H9 (cell line): Measurements from ENCODE around the gene HPF1. TPM values are rescaled to one million over a fixed set of nuclear protein-coding genes. Genes with fewer than 3 reads are reported as not detected.

ENCODE experiments used
- DNase-seq: peaks from one replicate; pipeline ENCODE4 v3.0.0-alpha.2; 2017
- H2AFZ ChIP-seq: one replicate; pipeline ENCODE4 v1.6.1; 2013; ENCODE audit warnings: mild to moderate bottlenecking, low read length, control low read depth, moderate library complexity
- H2AK5ac ChIP-seq: 2 replicates; pipeline ENCODE4 v1.6.1; 2013; ENCODE audit warnings: low read length, control low read depth, mixed read lengths; ENCODE audit not compliant: insufficient read length
- H2BK120ac ChIP-seq: one replicate; pipeline ENCODE4 v1.6.1; 2013; ENCODE audit warnings: low read depth, mild to moderate bottlenecking, low read length, control low read depth, inconsistent platforms; ENCODE audit not compliant: poor library complexity, severe bottlenecking
- H2BK12ac ChIP-seq: 2 replicates; pipeline ENCODE4 v1.6.1; 2013; ENCODE audit warnings: low read length, control low read depth, mixed read lengths, low read depth; ENCODE audit not compliant: insufficient read length
- H2BK15ac ChIP-seq: 2 replicates; pipeline ENCODE4 v1.6.1; 2013; ENCODE audit warnings: low read depth, low read length, control low read depth
- H2BK20ac ChIP-seq: one replicate; pipeline ENCODE4 v1.6.1; 2013; ENCODE audit warnings: low read depth, mild to moderate bottlenecking, low read length, control low read depth, inconsistent platforms; ENCODE audit not compliant: poor library complexity, severe bottlenecking
- H2BK5ac ChIP-seq: 2 replicates; pipeline ENCODE4 v1.6.1; 2013; ENCODE audit warnings: low read length, control low read depth, mixed read lengths; ENCODE audit not compliant: insufficient read length
- H3K14ac ChIP-seq: 2 replicates; pipeline ENCODE4 v1.6.1; 2013; ENCODE audit warnings: low read length, control low read depth; ENCODE audit not compliant: insufficient read depth
- H3K18ac ChIP-seq: 2 replicates; pipeline ENCODE4 v1.6.1; 2013; ENCODE audit warnings: low read depth, mild to moderate bottlenecking, mixed read lengths, low read length, control low read depth; ENCODE audit not compliant: insufficient read length
- H3K23ac ChIP-seq: 2 replicates; pipeline ENCODE4 v1.6.1; 2013; ENCODE audit warnings: low read length, control low read depth, mixed read lengths, low read depth; ENCODE audit not compliant: insufficient read length
- H3K23me2 ChIP-seq: 2 replicates; pipeline ENCODE4 v1.6.1; 2013; ENCODE audit warnings: low read depth, mild to moderate bottlenecking, mixed read lengths, low read length, control low read depth; ENCODE audit not compliant: insufficient read length, poor library complexity, severe bottlenecking
- H3K27ac ChIP-seq: 2 replicates; pipeline ENCODE4 v1.5.1; 2013; ENCODE audit warnings: low read length, control low read depth, mixed read lengths, low read depth; ENCODE audit not compliant: insufficient read length
- H3K27me3 ChIP-seq: 2 replicates; pipeline ENCODE4 v1.6.1; 2013; ENCODE audit warnings: low read length, control low read depth, inconsistent platforms; ENCODE audit not compliant: insufficient read depth
- H3K4ac ChIP-seq: 2 replicates; pipeline ENCODE4 v1.6.1; 2013; ENCODE audit warnings: low read depth, mild to moderate bottlenecking, control low read depth, inconsistent platforms, low read length, moderate library complexity
- H3K4me1 ChIP-seq: 2 replicates; pipeline ENCODE4 v1.6.1; 2013; ENCODE audit warnings: low read length, control low read depth, inconsistent platforms; ENCODE audit not compliant: insufficient read depth
- H3K4me2 ChIP-seq: 2 replicates; pipeline ENCODE4 v1.6.1; 2013; ENCODE audit warnings: low read length, control low read depth, mixed read lengths; ENCODE audit not compliant: insufficient read length, insufficient read depth
- H3K56ac ChIP-seq: 2 replicates; pipeline ENCODE4 v1.6.1; 2013; ENCODE audit warnings: low read depth, mild to moderate bottlenecking, mixed read lengths, low read length, control low read depth; ENCODE audit not compliant: insufficient read length
- H3K79me1 ChIP-seq: 2 replicates; pipeline ENCODE4 v1.6.1; 2013; ENCODE audit warnings: low read depth, mild to moderate bottlenecking, moderate library complexity, low read length, control low read depth, inconsistent platforms; ENCODE audit not compliant: insufficient read depth, poor library complexity, severe bottlenecking
- H3K79me2 ChIP-seq: 2 replicates; pipeline ENCODE4 v1.6.1; 2013; ENCODE audit warnings: low read length, control low read depth, inconsistent platforms; ENCODE audit not compliant: insufficient read depth
- H3K9ac ChIP-seq: 2 replicates; pipeline ENCODE4 v1.6.1; 2013; ENCODE audit warnings: low read length, control low read depth, mixed read lengths; ENCODE audit not compliant: insufficient read length; ENCODE audit errors: extremely low read depth
- H3K9me3 ChIP-seq: one replicate; pipeline ENCODE4 v1.6.1; 2013; ENCODE audit warnings: low read depth, low read length, inconsistent platforms; ENCODE audit not compliant: control insufficient read depth
- H3T11ph ChIP-seq: one replicate; pipeline ENCODE4 v1.6.1; 2013; ENCODE audit warnings: mild to moderate bottlenecking, low read length, control low read depth, inconsistent platforms
- H4K20me1 ChIP-seq: one replicate; pipeline ENCODE4 v1.6.1; 2013; ENCODE audit not compliant: control insufficient read depth, insufficient read length, insufficient read depth
- H4K5ac ChIP-seq: 2 replicates; pipeline ENCODE4 v1.6.1; 2013; ENCODE audit warnings: low read depth, mild to moderate bottlenecking, mixed read lengths, low read length, control low read depth; ENCODE audit not compliant: insufficient read length
- H4K8ac ChIP-seq: replicated peaks from 2 replicates; pipeline ENCODE4 v1.6.1; 2013; ENCODE audit warnings: low read length, control low read depth, mixed read lengths, low read depth; ENCODE audit not compliant: insufficient read length
- H4K91ac ChIP-seq: 2 replicates; pipeline ENCODE4 v1.6.1; 2013; ENCODE audit warnings: low read depth, mild to moderate bottlenecking, moderate library complexity, mixed read lengths, low read length, control low read depth; ENCODE audit not compliant: insufficient read length
- H3K27ac Mint-ChIP-seq, 3 experiments: 2 replicates in 2 of 3; 3 replicates in 1 of 3; pipeline ENCODE4 v1.8.0; 2020 to 2021; ENCODE audit warnings: mixed read lengths in 3 of 3, mild to moderate bottlenecking in 1 of 3, moderate library complexity in 1 of 3
- H3K27me3 Mint-ChIP-seq: 2 replicates; pipeline ENCODE4 v1.8.0; 2021; ENCODE audit warnings: low read depth, mild to moderate bottlenecking, moderate library complexity, mixed read lengths
- H3K36me3 Mint-ChIP-seq, 3 experiments: 2 replicates in 2 of 3; 3 replicates in 1 of 3; pipeline ENCODE4 v1.8.0; 2020 to 2021; ENCODE audit warnings: low read depth in 3 of 3, mixed read lengths in 3 of 3; ENCODE audit not compliant: insufficient read depth in 1 of 3
- H3K4me1 Mint-ChIP-seq, 2 experiments: 2 replicates each; pipeline ENCODE4 v1.8.0; 2020; ENCODE audit warnings: mixed read lengths in 2 of 2
- H3K4me3 Mint-ChIP-seq, 2 experiments: 2 replicates in 1 of 2; 3 replicates in 1 of 2; pipeline ENCODE4 v1.8.0; 2020 to 2021; ENCODE audit warnings: mild to moderate bottlenecking in 2 of 2, mixed read lengths in 2 of 2, moderate library complexity in 1 of 2
- H3K9me3 Mint-ChIP-seq, 2 experiments: 2 replicates in 1 of 2; 3 replicates in 1 of 2; pipeline ENCODE4 v1.8.0; 2020; ENCODE audit warnings: mild to moderate bottlenecking in 2 of 2, mixed read lengths in 2 of 2, moderate library complexity in 1 of 2
- CTCF ChIP-seq: fragments of 200-600 bp; sonication (generic); conservative IDR thresholded peaks from 3 replicates; pipeline ENCODE4 v1.8.0; 2021; ENCODE audit warnings: antibody characterized with exemption, mild to moderate bottlenecking
- WGBS: extraction: QIAGEN DNeasy Blood & Tissue Kit; methylation state at CpG from one replicate; pipeline ENCODE4 v1.1.7; 2013; ENCODE audit warnings: missing lambda C conversion rate, low lambda C conversion rate, mixed read lengths; ENCODE audit not compliant: insufficient read length; ENCODE audit errors: extremely low coverage; 5-methylcytosine and 5-hydroxymethylcytosine counted together
- total RNA-seq: library from RNA; stranded (reverse); gene quantifications from 2 replicates; pipeline ENCODE4 v1.2.1, GENCODE V29; 2021

The HPF1 gene
- total RNA-seq, 1 experiment from 2014 or later, result 32.1 TPM

- no peaks in the 10 kb centered on the region for H3K27me3 Mint-ChIP-seq
- WGBS, result no CpG with 5 or more reads among the region's 4 CpGs
These were observed 41.5 kb upstream of the HPF1 start for GRCh38 chr4:169799260-169799659.

More at GRCh38 chr4:169799260-169799659, 41.5 kb upstream of the HPF1 start:
- no peak overlapping the region for H3K14ac ChIP-seq
- H3K23ac ChIP-seq, result no peak overlapping the region
- no peak for TF ChIP-seq CTCF
- no peaks in the 10 kb centered on the region for H3K9me3 ChIP-seq
- no peak overlapping the region for H3K18ac ChIP-seq
- H4K91ac ChIP-seq, result no peak overlapping the region
- no peaks in the 10 kb centered on the region for H3K27me3 ChIP-seq
- H4K5ac ChIP-seq, result no peak overlapping the region
- no peak for DNase-seq
- no peak overlapping the region for H3K4me2 ChIP-seq
- H2BK120ac ChIP-seq, result no peak overlapping the region
- Mint-ChIP-seq H3K9me3 (peaks cover 0 to 1% of the 10 kb centered on the region in 2 experiments; a peak in 1 of 5 replicates), H3K4me1 (peaks cover 3% of the 10 kb centered on the region in 2 experiments; a peak in 1 of 4 replicates), H3K36me3 (no peaks in the 10 kb centered on the region), H3K4me3 (no peak overlapping the region), H3K27ac (no peak overlapping the region)
- no peak overlapping the region for H4K8ac ChIP-seq
- no peaks in the 10 kb centered on the region for H3K79me2 ChIP-seq
- no peak overlapping the region for H3K56ac ChIP-seq
- H2BK12ac ChIP-seq, result no peak overlapping the region
- H3K27ac ChIP-seq, result no peak overlapping the region
- no peak overlapping the region for H3K4ac ChIP-seq
- no peak overlapping the region for H2AFZ ChIP-seq
- H3K4me1 ChIP-seq, result no peaks in the 10 kb centered on the region
- H3K23me2 ChIP-seq, result no peaks in the 10 kb centered on the region
- H2BK15ac ChIP-seq, result no peak overlapping the region
- no peaks in the 10 kb centered on the region for H3K79me1 ChIP-seq
- no peak overlapping the region for H3T11ph ChIP-seq
- no peak overlapping the region for H2BK20ac ChIP-seq
- H2BK5ac ChIP-seq, result no peak overlapping the region
- H4K20me1 ChIP-seq, result no peaks in the 10 kb centered on the region
- H2AK5ac ChIP-seq, result no peak overlapping the region
- no peak overlapping the region for H3K9ac ChIP-seq
